PFSK-1 (cell line): ENCODE measurements around the gene MAPKAPK2.

ENCODE experiments used
- FOXP2 ChIP-seq: optimal IDR thresholded peaks from 2 replicates; pipeline ENCODE3; 2011; ENCODE audit warnings: borderline replicate concordance, control low read depth, inconsistent platforms; ENCODE audit not compliant: insufficient read depth; ENCODE audit errors: extremely low read length, extremely low read depth
- POLR2AphosphoS5 ChIP-seq: IDR thresholded peaks from 2 replicates; pipeline ENCODE4 v1.6.1; 2012; ENCODE audit warnings: low read depth, mild to moderate bottlenecking, control low read depth, low read length, moderate library complexity
- REST ChIP-seq, 2 experiments: IDR thresholded peaks; 2 replicates each; pipeline versions ENCODE4 v1.6.1 to v1.8.0; 2011 to 2012; ENCODE audit warnings: low read depth in 2 of 2, low read length in 2 of 2, control low read depth in 1 of 2, inconsistent platforms in 1 of 2, mild to moderate bottlenecking in 1 of 2, moderate library complexity in 1 of 2; ENCODE audit not compliant: insufficient read depth in 1 of 2
- SIN3A ChIP-seq: IDR thresholded peaks from 2 replicates; pipeline ENCODE4 v1.6.1; 2012; ENCODE audit warnings: mild to moderate bottlenecking, low read length, moderate library complexity, borderline replicate concordance; ENCODE audit not compliant: insufficient read depth
- TAF1 ChIP-seq: IDR thresholded peaks from 2 replicates; pipeline ENCODE4 v1.6.1; 2012; ENCODE audit warnings: low read length, control low read depth, borderline replicate concordance; ENCODE audit not compliant: insufficient read depth

The MAPKAPK2 gene

GRCh38 chr1:206687915-206688442 is 3.3 kb downstream of the MAPKAPK2 start:
- TF ChIP-seq REST (IDR thresholded peaks at IDR 0.05; ENCODE audit: insufficient read depth in 1 of 2, low read depth in 2 of 2, low read length in 2 of 2) (no peak), FOXP2 (no peak), SIN3A (no peak), TAF1 (no peak), POLR2AphosphoS5 (no peak)

GRCh38 chr1:206690516-206690915 is 5.8 kb downstream of the MAPKAPK2 start:
- TF ChIP-seq REST (IDR thresholded peaks at IDR 0.05; ENCODE audit: insufficient read depth in 1 of 2, low read depth in 2 of 2, low read length in 2 of 2) = no peak
- no peak for TF ChIP-seq FOXP2
- TF ChIP-seq POLR2AphosphoS5 = no peak
- no peak for TF ChIP-seq TAF1
- TF ChIP-seq SIN3A = no peak

- TF ChIP-seq TAF1 (no peak), FOXP2 (no peak), SIN3A (no peak), POLR2AphosphoS5 (no peak), REST (IDR thresholded peaks at IDR 0.05; ENCODE audit: insufficient read depth in 1 of 2, low read depth in 2 of 2, low read length in 2 of 2) (no peak)
Measured at GRCh38 chr1:206691604-206692003, 6.9 kb downstream of the MAPKAPK2 start.

- TF ChIP-seq FOXP2 (no peak), TAF1 (no peak), REST (IDR thresholded peaks at IDR 0.05; ENCODE audit: insufficient read depth in 1 of 2, low read depth in 2 of 2, low read length in 2 of 2) (no peak), POLR2AphosphoS5 (no peak), SIN3A (no peak)
Measured at GRCh38 chr1:206693029-206693428, 8.3 kb downstream of the MAPKAPK2 start.

GRCh38 chr1:206693592-206693991 is 8.9 kb downstream of the MAPKAPK2 start:
- TF ChIP-seq REST (IDR thresholded peaks at IDR 0.05; ENCODE audit: insufficient read depth in 1 of 2, low read depth in 2 of 2, low read length in 2 of 2) (no peak), SIN3A (no peak), FOXP2 (no peak), POLR2AphosphoS5 (no peak), TAF1 (no peak)
